ENCODE data around the gene KHDC1L.
A peak's percentile ranks its signal among the peaks of the same experiment; 100 is the strongest.
"Not testable (repeated sequence)": the region's sequence is repeated elsewhere in the genome, so short reads cannot be mapped to it uniquely, and the experiment has no call there.

The KHDC1L gene, protein sequence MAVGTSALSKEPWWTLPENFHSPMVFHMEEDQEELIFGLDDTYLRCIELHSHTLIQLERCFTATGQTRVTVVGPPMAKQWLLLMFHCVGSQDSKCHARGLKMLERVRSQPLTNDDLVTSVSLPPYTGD

GRCh38 chr6:73225396-73225795, at the start of gene KHDC1L:
Gene KHDC1L, minus strand, starts transcription at chr6:73225496. Its CDS starts 88 bp downstream, at chr6:73225408.
- Histone ChIP-seq H3K4me1 (ENCODE audit: control insufficient read depth in 2 of 2, insufficient read depth in 2 of 2, low read length in 2 of 2) (no peaks in the 10 kb centered on the region), H3K36me3 (ENCODE audit: control insufficient read depth in 2 of 2, insufficient read depth in 2 of 2, low read length in 2 of 2) (no peaks in the 10 kb centered on the region), H3K4me3 (ENCODE audit: low read length in 2 of 2) (no peak within 1 kb of the TSS), H3K9ac (ENCODE audit: low read depth in 1 of 2, low read length in 2 of 2) (no peak within 1 kb of the TSS), H3K27ac (ENCODE audit: low read depth in 2 of 2, low read length in 2 of 2) (no peak within 1 kb of the TSS), H3K9me3 (ENCODE audit: control insufficient read depth in 2 of 2, low read length in 2 of 2) (no peaks in the 10 kb centered on the region), H3K27me3 (ENCODE audit: control insufficient read depth in 2 of 2, insufficient read depth in 2 of 2, low read length in 2 of 2) (no peaks in the 10 kb centered on the region)

GRCh38 chr6:73269296-73269695, 44.0 kb upstream of the KHDC1L start:
- not testable (repeated sequence) for H3K4me3 ChIP-seq (ENCODE audit: low read length in 2 of 2); H3K4me1 ChIP-seq (ENCODE audit: control insufficient read depth in 2 of 2, insufficient read depth in 2 of 2, low read length in 2 of 2); H3K9me3 ChIP-seq (ENCODE audit: control insufficient read depth in 2 of 2, low read length in 2 of 2)

DNA sequence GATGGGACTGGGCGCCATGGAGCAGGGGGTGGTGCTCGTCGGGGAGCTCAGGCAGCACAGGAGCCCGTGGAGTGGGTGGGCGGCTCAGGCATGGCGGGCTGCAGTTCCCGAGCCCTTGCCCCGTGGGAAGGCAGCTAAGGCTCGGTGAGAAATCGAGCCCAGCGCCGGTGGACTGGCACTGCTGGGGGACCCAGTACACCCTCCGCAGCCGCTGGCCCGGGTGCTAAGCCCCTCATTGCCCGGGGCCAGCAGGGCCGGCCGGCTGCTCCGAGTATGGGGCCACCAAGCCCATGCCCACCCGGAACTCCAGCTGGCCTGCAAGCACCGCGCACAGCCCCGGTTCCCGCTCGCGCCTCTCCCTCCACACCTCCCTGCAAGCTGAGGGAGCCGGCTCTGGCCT, 43.6 kb upstream of the KHDC1L start:
- not testable (repeated sequence) for H3K4me3 ChIP-seq (ENCODE audit: low read length in 2 of 2); H3K9ac ChIP-seq (ENCODE audit: low read depth in 1 of 2, low read length in 2 of 2); H3K27me3 ChIP-seq (ENCODE audit: control insufficient read depth in 2 of 2, insufficient read depth in 2 of 2, low read length in 2 of 2); H3K36me3 ChIP-seq (ENCODE audit: control insufficient read depth in 2 of 2, insufficient read depth in 2 of 2, low read length in 2 of 2); H3K27ac ChIP-seq (ENCODE audit: low read depth in 2 of 2, low read length in 2 of 2); H3K4me1 ChIP-seq (ENCODE audit: control insufficient read depth in 2 of 2, insufficient read depth in 2 of 2, low read length in 2 of 2); H3K9me3 ChIP-seq (ENCODE audit: control insufficient read depth in 2 of 2, low read length in 2 of 2)

More at GRCh38 chr6:73269296-73269695, 44.0 kb upstream of the KHDC1L start:
- not testable (repeated sequence) for H3K27me3 ChIP-seq (ENCODE audit: control insufficient read depth in 2 of 2, insufficient read depth in 2 of 2, low read length in 2 of 2); H3K36me3 ChIP-seq (ENCODE audit: control insufficient read depth in 2 of 2, insufficient read depth in 2 of 2, low read length in 2 of 2); H3K27ac ChIP-seq (ENCODE audit: low read depth in 2 of 2, low read length in 2 of 2); H3K9ac ChIP-seq (ENCODE audit: low read depth in 1 of 2, low read length in 2 of 2)

DNA sequence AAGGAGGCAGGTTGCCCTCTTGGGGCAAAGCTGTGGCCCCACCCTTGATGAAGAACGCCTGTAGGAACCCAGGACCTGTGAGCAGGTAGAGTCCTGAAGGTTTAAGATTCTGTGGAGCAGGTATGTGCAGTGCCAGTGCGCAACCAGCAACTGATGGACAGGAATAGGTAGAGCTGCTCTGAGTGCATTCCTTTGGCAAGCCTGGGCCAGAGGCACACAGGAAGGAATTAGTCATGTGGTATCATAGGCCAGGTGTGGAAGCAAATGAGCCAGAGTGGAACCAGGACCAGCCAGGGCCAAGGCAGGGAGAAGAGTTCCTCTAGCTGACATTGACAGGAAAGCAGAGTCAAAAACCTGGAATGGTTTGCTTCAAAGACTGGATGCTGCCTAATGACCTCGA, 39.1 kb upstream of the KHDC1L start:
- no peak overlapping the region for H3K4me3 ChIP-seq (ENCODE audit: low read length in 2 of 2)
- no peaks in the 10 kb centered on the region for H3K36me3 ChIP-seq (ENCODE audit: control insufficient read depth in 2 of 2, insufficient read depth in 2 of 2, low read length in 2 of 2)
- no peak overlapping the region for H3K27ac ChIP-seq (ENCODE audit: low read depth in 2 of 2, low read length in 2 of 2)
- H3K27me3 ChIP-seq (ENCODE audit: control insufficient read depth in 2 of 2, insufficient read depth in 2 of 2, low read length in 2 of 2): no peaks in the 10 kb centered on the region
- H3K9ac ChIP-seq (ENCODE audit: low read depth in 1 of 2, low read length in 2 of 2): no peak overlapping the region
- peaks cover 0 to 4% of the 10 kb centered on the region in 2 donors for H3K4me1 ChIP-seq (ENCODE audit: control insufficient read depth in 2 of 2, insufficient read depth in 2 of 2, low read length in 2 of 2)
- no peaks in the 10 kb centered on the region for H3K9me3 ChIP-seq (ENCODE audit: control insufficient read depth in 2 of 2, low read length in 2 of 2)

DNA sequence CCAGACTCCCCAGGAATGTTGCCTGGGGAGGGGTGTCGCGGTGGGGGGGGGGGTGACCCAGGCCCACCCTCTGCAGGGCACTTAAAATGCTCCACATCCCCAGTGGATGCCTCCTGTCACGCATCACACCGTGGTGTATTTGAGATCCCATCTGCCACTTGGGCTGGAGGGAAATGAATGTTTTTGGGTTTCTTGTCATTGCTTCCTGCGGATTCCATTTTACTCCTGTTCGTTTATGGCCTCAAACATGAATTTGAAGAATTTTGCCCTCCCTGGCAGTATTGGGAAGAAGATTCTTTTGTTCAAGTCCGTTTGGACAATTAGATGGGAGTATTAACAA, 38.2 kb upstream of the KHDC1L start:
- Histone ChIP-seq H3K4me3 (ENCODE audit: low read length in 2 of 2) (peak overlapping the region; percentile 71 to 81), H3K27me3 (ENCODE audit: control insufficient read depth in 2 of 2, insufficient read depth in 2 of 2, low read length in 2 of 2) (no peaks in the 10 kb centered on the region), H3K36me3 (ENCODE audit: control insufficient read depth in 2 of 2, insufficient read depth in 2 of 2, low read length in 2 of 2) (no peaks in the 10 kb centered on the region), H3K9me3 (ENCODE audit: control insufficient read depth in 2 of 2, low read length in 2 of 2) (no peaks in the 10 kb centered on the region), H3K27ac (ENCODE audit: low read depth in 2 of 2, low read length in 2 of 2) (no peak overlapping the region), H3K4me1 (ENCODE audit: control insufficient read depth in 2 of 2, insufficient read depth in 2 of 2, low read length in 2 of 2) (peaks cover 0 to 4% of the 10 kb centered on the region in 2 donors), H3K9ac (ENCODE audit: low read depth in 1 of 2, low read length in 2 of 2) (peak overlapping the region; percentile 47 to 56)

- Histone ChIP-seq H3K9me3 (ENCODE audit: control insufficient read depth in 2 of 2, low read length in 2 of 2) (no peaks in the 10 kb centered on the region), H3K4me3 (ENCODE audit: low read length in 2 of 2) (peak within 1 kb of the TSS; percentile 76 to 81), H3K36me3 (ENCODE audit: control insufficient read depth in 2 of 2, insufficient read depth in 2 of 2, low read length in 2 of 2) (no peaks in the 10 kb centered on the region), H3K4me1 (ENCODE audit: control insufficient read depth in 2 of 2, insufficient read depth in 2 of 2, low read length in 2 of 2) (peaks cover 0 to 4% of the 10 kb centered on the region in 2 donors), H3K27ac (ENCODE audit: low read depth in 2 of 2, low read length in 2 of 2) (no peak within 1 kb of the TSS), H3K9ac (ENCODE audit: low read depth in 1 of 2, low read length in 2 of 2) (peak within 1 kb of the TSS; percentile 47 to 56), H3K27me3 (ENCODE audit: control insufficient read depth in 2 of 2, insufficient read depth in 2 of 2, low read length in 2 of 2) (no peaks in the 10 kb centered on the region)
These were observed 37.6 kb upstream of the KHDC1L start, which contains the start of gene KHDC1 for GRCh38 chr6:73262671-73263569. Gene KHDC1, minus strand, starts transcription at chr6:73263196. Its CDS starts 20,679 bp downstream, at chr6:73242517.

GRCh38 chr6:73258721-73259120, 33.4 kb upstream of the KHDC1L start:
- Histone ChIP-seq H3K9me3 (ENCODE audit: control insufficient read depth in 2 of 2, low read length in 2 of 2) (no peaks in the 10 kb centered on the region), H3K9ac (ENCODE audit: low read depth in 1 of 2, low read length in 2 of 2) (no peak overlapping the region), H3K36me3 (ENCODE audit: control insufficient read depth in 2 of 2, insufficient read depth in 2 of 2, low read length in 2 of 2) (no peaks in the 10 kb centered on the region), H3K27me3 (ENCODE audit: control insufficient read depth in 2 of 2, insufficient read depth in 2 of 2, low read length in 2 of 2) (no peaks in the 10 kb centered on the region), H3K27ac (ENCODE audit: low read depth in 2 of 2, low read length in 2 of 2) (no peak overlapping the region), H3K4me3 (ENCODE audit: low read length in 2 of 2) (no peak overlapping the region), H3K4me1 (ENCODE audit: control insufficient read depth in 2 of 2, insufficient read depth in 2 of 2, low read length in 2 of 2) (peaks cover 0 to 4% of the 10 kb centered on the region in 2 donors)

- not testable (repeated sequence) for H3K9ac ChIP-seq (ENCODE audit: low read depth in 1 of 2, low read length in 2 of 2); H3K36me3 ChIP-seq (ENCODE audit: control insufficient read depth in 2 of 2, insufficient read depth in 2 of 2, low read length in 2 of 2); H3K27ac ChIP-seq (ENCODE audit: low read depth in 2 of 2, low read length in 2 of 2); H3K27me3 ChIP-seq (ENCODE audit: control insufficient read depth in 2 of 2, insufficient read depth in 2 of 2, low read length in 2 of 2); H3K4me3 ChIP-seq (ENCODE audit: low read length in 2 of 2); H3K9me3 ChIP-seq (ENCODE audit: control insufficient read depth in 2 of 2, low read length in 2 of 2); H3K4me1 ChIP-seq (ENCODE audit: control insufficient read depth in 2 of 2, insufficient read depth in 2 of 2, low read length in 2 of 2)
These were observed 29.0 kb upstream of the KHDC1L start for GRCh38 chr6:73254323-73254722.

GRCh38 chr6:73252703-73253102, 27.4 kb upstream of the KHDC1L start:
- Histone ChIP-seq H3K4me1 (ENCODE audit: control insufficient read depth in 2 of 2, insufficient read depth in 2 of 2, low read length in 2 of 2) (no peaks in the 10 kb centered on the region), H3K36me3 (ENCODE audit: control insufficient read depth in 2 of 2, insufficient read depth in 2 of 2, low read length in 2 of 2) (no peaks in the 10 kb centered on the region), H3K4me3 (ENCODE audit: low read length in 2 of 2) (no peak overlapping the region), H3K27me3 (ENCODE audit: control insufficient read depth in 2 of 2, insufficient read depth in 2 of 2, low read length in 2 of 2) (no peaks in the 10 kb centered on the region), H3K9ac (ENCODE audit: low read depth in 1 of 2, low read length in 2 of 2) (no peak overlapping the region), H3K27ac (ENCODE audit: low read depth in 2 of 2, low read length in 2 of 2) (no peak overlapping the region), H3K9me3 (ENCODE audit: control insufficient read depth in 2 of 2, low read length in 2 of 2) (no peaks in the 10 kb centered on the region)

DNA sequence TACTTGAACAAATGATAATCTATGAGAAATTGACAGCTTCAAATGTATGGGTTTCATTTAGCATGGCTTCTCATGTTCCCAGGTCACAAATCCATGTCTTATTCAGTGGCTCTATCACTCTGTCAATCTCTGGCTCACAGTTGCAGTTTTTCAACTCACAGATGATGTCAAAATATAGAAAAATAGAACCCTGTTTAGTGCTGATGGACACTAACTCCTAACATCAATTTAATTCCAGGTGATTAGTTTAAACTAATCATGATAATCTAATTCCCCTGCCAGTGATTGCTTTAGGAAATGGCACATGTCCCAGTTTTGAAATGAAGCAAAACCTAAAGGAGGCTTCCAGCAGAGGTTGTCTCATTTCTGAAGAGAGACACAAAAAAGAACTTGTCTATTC, 24.7 kb upstream of the KHDC1L start:
- no peaks in the 10 kb centered on the region for H3K9me3 ChIP-seq (ENCODE audit: control insufficient read depth in 2 of 2, low read length in 2 of 2)
- no peaks in the 10 kb centered on the region for H3K36me3 ChIP-seq (ENCODE audit: control insufficient read depth in 2 of 2, insufficient read depth in 2 of 2, low read length in 2 of 2)
- no peaks in the 10 kb centered on the region for H3K4me1 ChIP-seq (ENCODE audit: control insufficient read depth in 2 of 2, insufficient read depth in 2 of 2, low read length in 2 of 2)
- H3K4me3 ChIP-seq (ENCODE audit: low read length in 2 of 2): no peak overlapping the region
- H3K9ac ChIP-seq (ENCODE audit: low read depth in 1 of 2, low read length in 2 of 2): no peak overlapping the region
- no peaks in the 10 kb centered on the region for H3K27me3 ChIP-seq (ENCODE audit: control insufficient read depth in 2 of 2, insufficient read depth in 2 of 2, low read length in 2 of 2)
- H3K27ac ChIP-seq (ENCODE audit: low read depth in 2 of 2, low read length in 2 of 2): no peak overlapping the region

Measured in mucosa of rectum (tissue), 2 donors.